Body of pancreas (tissue), 4 donors: ENCODE data around the gene OR6N2. TPM values are rescaled to one million over a fixed set of nuclear protein-coding genes. Genes with fewer than 3 reads are reported as not detected.

Experiments used
- ATAC-seq: fragments of 150-250 bp; one replicate; pipeline ENCODE4 v1.9.1; 2016
- DNase-seq, 4 donors: peaks; one replicate each; pipeline ENCODE4 v3.0.0-alpha.2; 2019
- H3K27ac ChIP-seq, 4 donors: fragments of 200-600 bp; sonication (generic); 1 replicate in 3 of 4; 2 replicates in 1 of 4; pipeline versions ENCODE4 v1.5.1 to v1.6.1; 2016 to 2019; ENCODE audit warnings: mild to moderate bottlenecking in 1 of 4, mixed read lengths in 1 of 4, moderate library complexity in 1 of 4
- H3K27me3 ChIP-seq, 2 donors: fragments of 200-600 bp; sonication (generic); one replicate each; pipeline ENCODE4 v1.6.0; 2016; ENCODE audit warnings: mild to moderate bottlenecking in 1 of 2
- H3K36me3 ChIP-seq, 2 donors: fragments of 200-600 bp; sonication (generic); replicated peaks in 1 of 2; 2 replicates each; pipeline ENCODE4 v1.5.1; 2016; ENCODE audit warnings: low read depth in 2 of 2; ENCODE audit not compliant: insufficient read depth in 1 of 2
- H3K4me1 ChIP-seq: fragments of 200-600 bp; sonication (generic); one replicate; pipeline ENCODE4 v1.6.0; 2016
- H3K4me3 ChIP-seq, 2 donors: fragments of 200-600 bp; sonication (generic); 1 replicate in 1 of 2; 2 replicates in 1 of 2; pipeline ENCODE4 v1.5.1; 2016 to 2019
- H3K9me3 ChIP-seq, 3 donors: fragments of 200-600 bp; sonication (generic); 1 replicate in 2 of 3; 2 replicates in 1 of 3; pipeline ENCODE4 v1.5.1; 2016
- POLR2A ChIP-seq, 3 donors: fragments of 450-650 bp; IDR thresholded peaks; one replicate each; pipeline ENCODE4 v1.6.1; 2016; ENCODE audit warnings: antibody characterized with exemption in 3 of 3, mild to moderate bottlenecking in 2 of 3
- WGBS, 2 donors: methylation state at CpG; one replicate each; pipeline ENCODE4 v1.1.5; 2017; 5-methylcytosine and 5-hydroxymethylcytosine counted together
- intact Hi-C: fragments of 100-400 bp; cut with DNase I; formaldehyde crosslinking; loops from one replicate; pipeline ENCODE4 v1.15.1; 2023
- total RNA-seq, 2 donors: library from RNA; depleted of rRNA; stranded (reverse); fragments of >200 nt; gene quantifications; one replicate each; pipeline ENCODE4 v1.1.0, GENCODE V29; 2016
- TF ChIP-seq, protein P1 (sequence below), 7 experiments: fragments of 450-650 bp in 4 of 7; fragments of 200-600 bp in 3 of 7; sonication (generic) in 3 of 7; IDR thresholded peaks; one replicate each; pipeline ENCODE4 v1.5.1; 2016 to 2019; ENCODE audit warnings: antibody characterized with exemption in 7 of 7

Gene OR6N2
- total RNA-seq, 2 donors from 2014 or later: not detected

GRCh38 chr1:158810311-158810710 is 29.3 kb upstream of the OR6N2 start:
- Histone ChIP-seq H3K4me3 (no peak overlapping the region), H3K9me3 (no peaks in the 10 kb centered on the region), H3K27ac (no peak overlapping the region), H3K27me3 (no peaks in the 10 kb centered on the region), H3K36me3 (no peaks in the 10 kb centered on the region), H3K4me1 (no peaks in the 10 kb centered on the region)
- no peak for TF ChIP-seq POLR2A (IDR thresholded peaks at IDR 0.05)
- TF ChIP-seq, protein P1, sequence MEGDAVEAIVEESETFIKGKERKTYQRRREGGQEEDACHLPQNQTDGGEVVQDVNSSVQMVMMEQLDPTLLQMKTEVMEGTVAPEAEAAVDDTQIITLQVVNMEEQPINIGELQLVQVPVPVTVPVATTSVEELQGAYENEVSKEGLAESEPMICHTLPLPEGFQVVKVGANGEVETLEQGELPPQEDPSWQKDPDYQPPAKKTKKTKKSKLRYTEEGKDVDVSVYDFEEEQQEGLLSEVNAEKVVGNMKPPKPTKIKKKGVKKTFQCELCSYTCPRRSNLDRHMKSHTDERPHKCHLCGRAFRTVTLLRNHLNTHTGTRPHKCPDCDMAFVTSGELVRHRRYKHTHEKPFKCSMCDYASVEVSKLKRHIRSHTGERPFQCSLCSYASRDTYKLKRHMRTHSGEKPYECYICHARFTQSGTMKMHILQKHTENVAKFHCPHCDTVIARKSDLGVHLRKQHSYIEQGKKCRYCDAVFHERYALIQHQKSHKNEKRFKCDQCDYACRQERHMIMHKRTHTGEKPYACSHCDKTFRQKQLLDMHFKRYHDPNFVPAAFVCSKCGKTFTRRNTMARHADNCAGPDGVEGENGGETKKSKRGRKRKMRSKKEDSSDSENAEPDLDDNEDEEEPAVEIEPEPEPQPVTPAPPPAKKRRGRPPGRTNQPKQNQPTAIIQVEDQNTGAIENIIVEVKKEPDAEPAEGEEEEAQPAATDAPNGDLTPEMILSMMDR (IDR thresholded peaks at IDR 0.05): no peak
- ATAC-seq (no peak), DNase-seq (no peak)
- WGBS, 2 donors: 43 to 48% methylated on average over 4 of the region's 4 CpGs
- intact Hi-C loops: no loop called here

GRCh38 chr1:158809862-158810261 is 28.9 kb upstream of the OR6N2 start:
- DNase-seq (no peak), ATAC-seq (no peak)
- H3K4me3 ChIP-seq: no peak overlapping the region
- H3K4me1 ChIP-seq: no peaks in the 10 kb centered on the region
- WGBS, 2 donors: 55 to 75% methylated on average over 5 of the region's 5 CpGs
- TF ChIP-seq, protein P1 (IDR thresholded peaks at IDR 0.05): no peak
- TF ChIP-seq POLR2A (IDR thresholded peaks at IDR 0.05): no peak
- no peaks in the 10 kb centered on the region for H3K36me3 ChIP-seq
- intact Hi-C loops: no loop called here
- H3K27ac ChIP-seq: no peak overlapping the region
- H3K9me3 ChIP-seq: no peaks in the 10 kb centered on the region
- H3K27me3 ChIP-seq: no peaks in the 10 kb centered on the region

- TF ChIP-seq POLR2A (IDR thresholded peaks at IDR 0.05): no peak
- TF ChIP-seq, protein P1 (IDR thresholded peaks at IDR 0.05): no peak
- Histone ChIP-seq H3K36me3 (no peaks in the 10 kb centered on the region), H3K4me3 (no peak overlapping the region), H3K4me1 (no peaks in the 10 kb centered on the region), H3K27ac (no peak overlapping the region), H3K27me3 (no peaks in the 10 kb centered on the region), H3K9me3 (no peaks in the 10 kb centered on the region)
- WGBS, 2 donors: 53 to 63% methylated on average over 3 of the region's 3 CpGs
- ATAC-seq (no peak), DNase-seq (no peak)
- intact Hi-C loops: no loop called here
Measured at GRCh38 chr1:158809256-158809655, 28.3 kb upstream of the OR6N2 start.

DNA sequence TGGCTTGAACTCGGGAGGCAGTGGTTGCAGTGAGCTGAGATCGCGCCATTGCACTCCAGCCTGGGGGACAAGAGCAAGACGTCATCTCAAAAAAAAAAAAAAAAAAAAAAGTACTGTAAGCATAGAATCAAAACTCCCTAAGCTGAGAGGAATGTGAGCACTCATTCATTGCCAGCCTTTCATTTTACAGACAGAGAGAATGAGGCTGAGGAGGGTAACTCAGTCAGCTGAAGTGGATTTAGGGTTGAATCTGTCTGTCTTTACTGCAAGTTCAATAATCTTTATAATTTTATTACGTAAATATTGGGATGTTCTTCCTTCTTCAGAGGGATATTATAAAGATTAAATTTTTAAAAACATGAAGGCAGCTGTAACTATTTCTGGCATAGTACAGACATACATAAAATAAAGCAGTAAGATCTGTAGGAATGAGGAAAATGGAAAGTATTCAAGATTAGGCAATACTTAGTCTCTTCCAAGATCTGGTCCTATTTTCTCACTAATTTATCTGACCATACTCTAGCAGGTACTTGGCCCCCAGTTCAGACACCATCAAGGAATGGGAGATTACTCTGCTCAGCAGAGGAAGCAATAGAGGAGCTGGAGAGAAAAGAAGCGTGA is 26.0 kb upstream of the OR6N2 start:
- intact Hi-C loops: no loop called here
- 60 to 68% methylated on average over 6 of the region's 6 CpGs for WGBS, 2 donors

More for the DNA sequence above, 26.0 kb upstream of the OR6N2 start:
- Histone ChIP-seq H3K27ac (no peak overlapping the region), H3K9me3 (no peaks in the 10 kb centered on the region), H3K36me3 (no peaks in the 10 kb centered on the region), H3K4me1 (no peaks in the 10 kb centered on the region), H3K4me3 (no peak overlapping the region), H3K27me3 (no peaks in the 10 kb centered on the region)
- TF ChIP-seq, protein P1 (IDR thresholded peaks at IDR 0.05): no peak
- no peak for TF ChIP-seq POLR2A (IDR thresholded peaks at IDR 0.05)
- ATAC-seq (no peak), DNase-seq (no peak)
